Ishikawa (cell line): ENCODE measurements around the gene ERP44.

Experiments
- CEBPB ChIP-seq: IDR thresholded peaks from 2 replicates; pipeline ENCODE4 v1.6.1; 2012
- CREB1 ChIP-seq: IDR thresholded peaks from 2 replicates; pipeline ENCODE4 v1.6.1; 2012; ENCODE audit warnings: low read depth
- EGR1 ChIP-seq: IDR thresholded peaks from 2 replicates; pipeline ENCODE4 v1.6.1; 2012
- EP300 ChIP-seq: IDR thresholded peaks from 2 replicates; pipeline ENCODE4 v1.6.1; 2012; ENCODE audit warnings: borderline replicate concordance
- FOXM1 ChIP-seq: IDR thresholded peaks from 2 replicates; pipeline ENCODE4 v1.6.1; 2012; ENCODE audit warnings: low read depth, borderline replicate concordance
- MAX ChIP-seq: IDR thresholded peaks from 2 replicates; pipeline ENCODE4 v1.6.1; 2012
- NFIC ChIP-seq: IDR thresholded peaks from 2 replicates; pipeline ENCODE4 v1.6.1; 2012
- RAD21 ChIP-seq: IDR thresholded peaks from 2 replicates; pipeline ENCODE4 v1.6.1; 2012; ENCODE audit warnings: low read depth
- REST ChIP-seq: IDR thresholded peaks from 2 replicates; pipeline ENCODE4 v1.6.1; 2012; ENCODE audit warnings: low read depth, mild to moderate bottlenecking
- TAF1 ChIP-seq: IDR thresholded peaks from 2 replicates; pipeline ENCODE4 v1.6.1; 2012; ENCODE audit warnings: low read depth, mild to moderate bottlenecking
- TCF12 ChIP-seq: IDR thresholded peaks from 2 replicates; pipeline ENCODE4 v1.6.1; 2012; ENCODE audit warnings: low read depth
- TEAD4 ChIP-seq: IDR thresholded peaks from 2 replicates; pipeline ENCODE4 v1.6.1; 2012
- USF1 ChIP-seq: IDR thresholded peaks from 2 replicates; pipeline ENCODE4 v1.6.1; 2012
- YY1 ChIP-seq: IDR thresholded peaks from 2 replicates; pipeline ENCODE4 v1.6.1; 2012; ENCODE audit warnings: low read depth
- ZBTB7A ChIP-seq: IDR thresholded peaks from 2 replicates; pipeline ENCODE4 v1.6.1; 2012; ENCODE audit warnings: low read depth

Gene ERP44

GRCh38 chr9:100098887-100099721, at the start of gene ERP44, which contains the start of gene INVS:
ERP44 (minus strand) TSS chr9:100099000; CDS start chr9:100098840, 160 bp downstream.
INVS (plus strand) TSS chr9:100099243; CDS start chr9:100104522, 5,279 bp downstream.
- TF ChIP-seq USF1 (no peak), MAX (0 out of 2 replicates have a peak, but pooled peaks have one; percentile 5), FOXM1 (no peak), REST (no peak), TAF1 (no peak; the same call in 1 of the 2 replicates), TCF12 (0 out of 2 replicates have a peak, but pooled peaks have one; percentile 19), EP300 (no peak), YY1 (peak; percentile 18; the same call in 1 of the 2 replicates), CREB1 (peak; percentile 70), CEBPB (no peak), ZBTB7A (peak; percentile 48; the same call in 1 of the 2 replicates), EGR1 (no peak), NFIC (no peak), RAD21 (no peak), TEAD4 (no peak)

- TF ChIP-seq REST, result no peak
- TF ChIP-seq EP300, result no peak
- TF ChIP-seq RAD21, result no peak
- no peak for TF ChIP-seq YY1
- TF ChIP-seq ZBTB7A, result no peak
- TF ChIP-seq CEBPB, result no peak
- no peak for TF ChIP-seq CREB1
- no peak for TF ChIP-seq USF1
- TF ChIP-seq TCF12, result no peak
Observed at GRCh38 chr9:100134731-100135130, 35.9 kb upstream of the ERP44 start.

DNA sequence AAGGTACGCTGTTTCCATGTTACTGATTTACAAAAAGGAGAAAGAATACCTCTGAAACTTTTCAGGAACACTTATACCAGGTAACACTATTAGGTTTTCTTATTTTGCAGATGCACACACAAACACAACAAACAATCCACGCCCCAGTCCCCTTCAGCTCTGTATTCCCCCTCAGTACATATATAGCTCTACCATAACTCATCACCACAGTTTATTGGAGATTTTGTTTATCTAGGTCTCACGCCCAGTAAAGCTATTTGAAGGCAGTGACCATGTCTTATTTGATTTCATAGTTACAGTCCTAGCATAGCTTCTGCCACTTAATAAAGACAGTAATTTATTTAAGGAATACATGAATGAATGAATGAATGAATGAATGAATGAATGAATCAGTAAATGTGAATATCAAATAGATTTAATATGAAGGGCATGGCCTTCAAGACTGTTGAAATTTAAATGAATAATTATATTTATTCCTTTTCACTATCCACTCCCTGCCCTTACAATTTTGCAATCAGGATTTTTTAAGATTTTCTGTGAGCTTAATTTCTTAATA, 33.2 kb upstream of the ERP44 start:
- TF ChIP-seq FOXM1 (no peak), CREB1 (no peak), EGR1 (no peak), EP300 (no peak), TEAD4 (no peak), NFIC (no peak), MAX (no peak), RAD21 (no peak), YY1 (no peak)

DNA sequence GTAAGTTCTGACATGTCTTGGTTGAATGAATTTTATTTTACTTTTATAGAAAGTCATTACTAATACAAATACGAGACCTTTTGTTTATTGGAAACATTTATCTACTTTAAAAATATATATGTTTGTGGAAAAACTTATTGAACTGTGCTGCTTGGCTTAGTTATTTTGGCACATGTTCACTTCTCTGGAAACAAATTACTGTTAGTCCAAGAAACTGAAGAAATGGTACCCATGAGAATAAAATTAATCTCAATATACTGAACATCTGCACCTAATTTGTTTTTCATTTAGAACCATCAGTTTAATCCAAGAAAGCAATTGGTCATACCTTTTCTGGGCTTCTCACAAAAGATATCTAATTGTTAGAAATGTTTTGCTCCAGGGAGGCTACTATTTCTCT, 32.4 kb upstream of the ERP44 start:
- no peak for TF ChIP-seq CEBPB
- TF ChIP-seq USF1, result no peak
- TF ChIP-seq ZBTB7A, result no peak
- TF ChIP-seq TEAD4, result no peak
- no peak for TF ChIP-seq REST
- no peak for TF ChIP-seq YY1
- no peak for TF ChIP-seq TAF1
- TF ChIP-seq EP300, result no peak
